Neural progenitor cell (in vitro differentiated cells): ENCODE data around the gene DLGAP4. TPM values are rescaled to one million over a fixed set of nuclear protein-coding genes. Genes with fewer than 3 reads are reported as not detected.

Experiments
- DNase-seq: peaks from one replicate; pipeline ENCODE4 v3.0.0-alpha.2; 2016; ENCODE audit warnings: low spot score
- H2AFZ ChIP-seq: fragments of 200-600 bp; sonication (generic); replicated peaks from 2 replicates; pipeline ENCODE4 v1.6.1; 2016; ENCODE audit warnings: antibody characterized with exemption
- H3F3A ChIP-seq: fragments of 200-600 bp; sonication (generic); 2 replicates; pipeline ENCODE4 v1.6.1; 2016; ENCODE audit warnings: antibody characterized with exemption, low read depth
- H3K27ac ChIP-seq: fragments of 200-600 bp; sonication (generic); 2 replicates; pipeline ENCODE4 v1.5.1; 2016; ENCODE audit warnings: mild to moderate bottlenecking
- H3K27me3 ChIP-seq: fragments of 200-600 bp; sonication (generic); 2 replicates; pipeline ENCODE4 v1.6.1; 2016; ENCODE audit warnings: mild to moderate bottlenecking, moderate library complexity
- H3K36me3 ChIP-seq: fragments of 200-600 bp; sonication (generic); 2 replicates; pipeline ENCODE4 v1.5.1; 2016
- H3K4me1 ChIP-seq: fragments of 200-600 bp; sonication (generic); 2 replicates; pipeline ENCODE4 v1.6.1; 2016; ENCODE audit warnings: mixed run types
- H3K4me2 ChIP-seq: fragments of 200-600 bp; sonication (generic); 2 replicates; pipeline ENCODE4 v1.6.1; 2016
- H3K4me3 ChIP-seq: fragments of 200-600 bp; sonication (generic); 2 replicates; pipeline ENCODE4 v1.5.1; 2016
- H3K79me2 ChIP-seq: fragments of 200-600 bp; sonication (generic); 2 replicates; pipeline ENCODE4 v1.6.1; 2016; ENCODE audit warnings: low read depth
- H3K9ac ChIP-seq: fragments of 200-600 bp; sonication (generic); 2 replicates; pipeline ENCODE4 v1.6.1; 2016
- H3K9me3 ChIP-seq: fragments of 200-600 bp; sonication (generic); 2 replicates; pipeline ENCODE4 v1.5.1; 2016; ENCODE audit warnings: low read depth
- H4K20me1 ChIP-seq: fragments of 200-600 bp; sonication (generic); 2 replicates; pipeline ENCODE4 v1.6.1; 2016; ENCODE audit warnings: low read depth
- H3K27ac Mint-ChIP-seq: 3 replicates; pipeline ENCODE4 v1.8.0; 2021; ENCODE audit warnings: mixed read lengths
- H3K27me3 Mint-ChIP-seq: 2 replicates; pipeline ENCODE4 v1.8.0; 2022; ENCODE audit warnings: low read depth, mild to moderate bottlenecking, inconsistent platforms, moderate library complexity, mixed read lengths; ENCODE audit not compliant: insufficient read depth
- H3K36me3 Mint-ChIP-seq: 3 replicates; pipeline ENCODE4 v1.8.0; 2021; ENCODE audit warnings: mixed read lengths
- H3K4me1 Mint-ChIP-seq: 3 replicates; pipeline ENCODE4 v1.8.0; 2021; ENCODE audit warnings: mixed read lengths
- H3K4me3 Mint-ChIP-seq: 3 replicates; pipeline ENCODE4 v1.8.0; 2021; ENCODE audit warnings: mild to moderate bottlenecking, moderate library complexity, mixed read lengths
- H3K9me3 Mint-ChIP-seq: 3 replicates; pipeline ENCODE4 v1.8.0; 2020; ENCODE audit warnings: mixed read lengths
- EZH2 ChIP-seq: fragments of 200-600 bp; sonication (generic); IDR thresholded peaks from 2 replicates; pipeline ENCODE4 v1.6.1; 2017; ENCODE audit warnings: antibody characterized with exemption, mild to moderate bottlenecking, moderate library complexity
- EZH2phosphoT487 ChIP-seq: fragments of 200-600 bp; sonication (generic); IDR thresholded peaks from 2 replicates; pipeline ENCODE4 v1.6.1; 2017; ENCODE audit warnings: antibody characterized with exemption
- total RNA-seq: library from RNA; depleted of rRNA; stranded (reverse); fragments of >200 nt; gene quantifications from 2 replicates; pipeline ENCODE4 v1.2.3, GENCODE V29; 2015; ENCODE audit warnings: low replicate concordance
- TF ChIP-seq, protein P1 (sequence below): fragments of 200-600 bp; sonication (generic); IDR thresholded peaks from 2 replicates; pipeline ENCODE4 v1.5.1; 2017; ENCODE audit warnings: antibody characterized with exemption, mild to moderate bottlenecking

The DLGAP4 gene
- total RNA-seq, 1 donor from 2014 or later = 21.7 TPM

DNA sequence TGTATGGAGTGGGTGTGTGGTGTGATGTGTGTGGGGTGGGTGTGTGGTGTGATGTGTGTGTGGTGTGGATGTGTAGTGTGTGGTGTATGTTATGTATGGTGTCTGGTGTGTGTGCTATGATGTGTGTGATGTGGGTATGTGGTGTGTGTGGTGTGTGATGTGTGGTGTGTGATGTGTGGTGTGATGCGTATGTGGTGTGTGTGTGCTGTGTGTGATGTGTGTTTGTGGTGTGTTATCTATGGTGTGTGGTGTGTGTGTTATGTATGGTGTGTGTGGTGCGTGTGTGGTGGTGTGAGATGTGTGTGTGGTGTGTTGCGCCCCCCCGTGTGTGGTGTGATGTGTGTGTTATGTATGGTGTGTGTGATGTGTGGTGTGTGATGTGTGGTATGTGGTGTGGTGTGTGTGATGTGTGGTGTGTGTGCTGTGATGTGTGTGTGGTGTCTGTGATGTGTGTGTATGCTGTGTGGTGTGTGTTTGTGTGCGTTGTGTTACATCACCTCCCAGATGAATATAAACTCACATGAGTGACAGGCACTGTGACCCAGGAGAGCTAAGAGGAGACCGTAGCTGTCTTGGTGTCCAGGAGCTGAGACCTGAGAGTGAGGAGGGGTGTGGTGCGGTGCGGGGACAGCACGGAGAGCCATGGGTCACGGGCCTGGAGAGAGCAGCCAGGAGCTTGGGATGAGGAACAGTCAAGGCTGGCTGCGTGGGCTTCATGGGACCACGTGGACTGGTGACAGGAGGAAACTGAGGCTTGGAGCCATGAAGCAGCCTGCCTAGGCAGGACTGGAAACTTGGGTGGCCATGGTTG lies 8.8 kb downstream of the DLGAP4 start:
- H3K9me3 Mint-ChIP-seq = no peaks in the 10 kb centered on the region
- peaks cover 9% of the 10 kb centered on the region for H3K27me3 Mint-ChIP-seq
- no peaks in the 10 kb centered on the region for H3K4me1 ChIP-seq

GRCh38 chr20:36315545-36316351 lies 9.6 kb downstream of the DLGAP4 start:
- H3K9ac ChIP-seq = no peak overlapping the region
- H3K36me3 ChIP-seq = no peaks in the 10 kb centered on the region
- no peaks in the 10 kb centered on the region for H3K79me2 ChIP-seq
- TF ChIP-seq EZH2phosphoT487 (no peak), EZH2 (no peak)
- TF ChIP-seq, protein P1, sequence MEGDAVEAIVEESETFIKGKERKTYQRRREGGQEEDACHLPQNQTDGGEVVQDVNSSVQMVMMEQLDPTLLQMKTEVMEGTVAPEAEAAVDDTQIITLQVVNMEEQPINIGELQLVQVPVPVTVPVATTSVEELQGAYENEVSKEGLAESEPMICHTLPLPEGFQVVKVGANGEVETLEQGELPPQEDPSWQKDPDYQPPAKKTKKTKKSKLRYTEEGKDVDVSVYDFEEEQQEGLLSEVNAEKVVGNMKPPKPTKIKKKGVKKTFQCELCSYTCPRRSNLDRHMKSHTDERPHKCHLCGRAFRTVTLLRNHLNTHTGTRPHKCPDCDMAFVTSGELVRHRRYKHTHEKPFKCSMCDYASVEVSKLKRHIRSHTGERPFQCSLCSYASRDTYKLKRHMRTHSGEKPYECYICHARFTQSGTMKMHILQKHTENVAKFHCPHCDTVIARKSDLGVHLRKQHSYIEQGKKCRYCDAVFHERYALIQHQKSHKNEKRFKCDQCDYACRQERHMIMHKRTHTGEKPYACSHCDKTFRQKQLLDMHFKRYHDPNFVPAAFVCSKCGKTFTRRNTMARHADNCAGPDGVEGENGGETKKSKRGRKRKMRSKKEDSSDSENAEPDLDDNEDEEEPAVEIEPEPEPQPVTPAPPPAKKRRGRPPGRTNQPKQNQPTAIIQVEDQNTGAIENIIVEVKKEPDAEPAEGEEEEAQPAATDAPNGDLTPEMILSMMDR = no peak
- no peaks in the 10 kb centered on the region for H3K27me3 ChIP-seq
- H3K4me2 ChIP-seq = no peak overlapping the region
- H3K4me3 ChIP-seq = no peak overlapping the region
- H3K4me1 ChIP-seq = no peaks in the 10 kb centered on the region
- H2AFZ ChIP-seq = no peak overlapping the region
- Mint-ChIP-seq H3K9me3 (no peaks in the 10 kb centered on the region), H3K4me1 (no peaks in the 10 kb centered on the region), H3K4me3 (no peak overlapping the region), H3K27ac (no peak overlapping the region), H3K27me3 (peaks cover 5% of the 10 kb centered on the region), H3K36me3 (no peaks in the 10 kb centered on the region)
- DNase-seq = no peak
- no peaks in the 10 kb centered on the region for H4K20me1 ChIP-seq
- no peaks in the 10 kb centered on the region for H3K9me3 ChIP-seq
- H3K27ac ChIP-seq = no peak overlapping the region
- H3F3A ChIP-seq = no peaks in the 10 kb centered on the region

More for the DNA sequence above, 8.8 kb downstream of the DLGAP4 start:
- TF ChIP-seq, protein P1 = no peak
- TF ChIP-seq EZH2 (no peak), EZH2phosphoT487 (no peak)
- no peaks in the 10 kb centered on the region for H3K27me3 ChIP-seq
- no peaks in the 10 kb centered on the region for H4K20me1 ChIP-seq
- no peak overlapping the region for H3K4me3 ChIP-seq
- no peak overlapping the region for H3K9ac ChIP-seq
- H3K79me2 ChIP-seq = no peaks in the 10 kb centered on the region
- no peak overlapping the region for H3K4me2 ChIP-seq
- peak overlapping the region; percentile 2 for H3K4me3 Mint-ChIP-seq
- no peaks in the 10 kb centered on the region for H3K4me1 Mint-ChIP-seq
- H3K9me3 ChIP-seq = no peaks in the 10 kb centered on the region
- no peaks in the 10 kb centered on the region for H3K36me3 ChIP-seq
- no peaks in the 10 kb centered on the region for H3F3A ChIP-seq
- H3K36me3 Mint-ChIP-seq = no peaks in the 10 kb centered on the region
- DNase-seq = no peak
- H2AFZ ChIP-seq = no peak overlapping the region
- H3K27ac ChIP-seq = no peak overlapping the region
- no peak overlapping the region for H3K27ac Mint-ChIP-seq

DNA sequence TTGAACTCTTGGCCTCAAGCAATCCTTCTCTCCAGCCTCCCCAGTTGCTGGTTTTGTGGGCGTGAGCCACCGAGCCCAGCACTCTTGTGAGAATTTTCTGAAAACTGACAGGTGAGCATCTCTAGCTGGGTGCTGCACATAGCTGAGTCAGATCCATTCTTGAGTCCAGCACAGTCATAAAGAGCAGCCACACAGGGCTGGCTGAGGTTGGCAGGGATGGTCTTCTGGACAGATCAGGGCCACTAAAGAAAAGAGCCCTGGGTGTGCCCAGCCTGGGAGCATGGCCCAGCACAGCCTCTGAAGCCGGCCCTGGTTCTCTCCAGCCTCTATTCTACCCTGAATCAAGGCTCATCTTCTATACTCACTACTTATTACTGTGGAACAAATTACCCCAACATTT lies 11.5 kb downstream of the DLGAP4 start:
- Histone ChIP-seq H3K4me3 (no peak overlapping the region), H3K27ac (no peak overlapping the region), H3K4me1 (no peaks in the 10 kb centered on the region), H3K9ac (no peak overlapping the region), H2AFZ (no peak overlapping the region), H3K9me3 (no peaks in the 10 kb centered on the region), H3K36me3 (no peaks in the 10 kb centered on the region), H3K27me3 (no peaks in the 10 kb centered on the region), H3K4me2 (no peak overlapping the region), H3K79me2 (no peaks in the 10 kb centered on the region), H3F3A (no peaks in the 10 kb centered on the region), H4K20me1 (no peaks in the 10 kb centered on the region)
- peaks cover 5% of the 10 kb centered on the region for H3K27me3 Mint-ChIP-seq
- no peaks in the 10 kb centered on the region for H3K9me3 Mint-ChIP-seq
- no peak overlapping the region for H3K4me3 Mint-ChIP-seq
- H3K36me3 Mint-ChIP-seq = no peaks in the 10 kb centered on the region
- TF ChIP-seq EZH2phosphoT487 = no peak
- TF ChIP-seq EZH2 = no peak
- TF ChIP-seq, protein P1 = no peak
- DNase-seq = no peak
- no peaks in the 10 kb centered on the region for H3K4me1 Mint-ChIP-seq
- H3K27ac Mint-ChIP-seq = no peak overlapping the region
